OCI-LY3 (cell line): ENCODE results near the gene ENDOD1.

Experiments
- H2AFZ ChIP-seq: fragments of 200-600, 300-600 bp; shearing (Covaris generic); 2 replicates; pipeline ENCODE4 v1.6.0; 2014; ENCODE audit warnings: antibody characterized with exemption, low read depth, low read length
- H3K27ac ChIP-seq: fragments of 200-600, 300-600 bp; sonication (generic); 2 replicates; pipeline ENCODE4 v1.5.1; 2014; ENCODE audit warnings: mild to moderate bottlenecking, low read length, moderate library complexity, mixed read lengths
- H3K27me3 ChIP-seq: fragments of 200-600, 300-600 bp; sonication (generic); 2 replicates; pipeline ENCODE4 v1.6.1; 2014; ENCODE audit warnings: low read depth, low read length, mixed read lengths
- H3K36me3 ChIP-seq: fragments of 200-600, 300-600 bp; sonication (generic); replicated peaks from 2 replicates; pipeline ENCODE3; 2014; ENCODE audit warnings: low read depth, low read length, mixed read lengths
- H3K4me1 ChIP-seq: fragments of 300-600, 200-600 bp; sonication (generic); 2 replicates; pipeline ENCODE4 v1.6.1; 2014; ENCODE audit warnings: low read length, mixed read lengths
- H3K4me2 ChIP-seq: fragments of 200-600, 300-600 bp; sonication (generic); 2 replicates; pipeline ENCODE4 v1.6.1; 2014; ENCODE audit warnings: low read length, mixed read lengths
- H3K4me3 ChIP-seq: fragments of 300-600, 200-600 bp; sonication (generic); 2 replicates; pipeline ENCODE4 v1.5.1; 2014; ENCODE audit warnings: antibody characterized with exemption, mild to moderate bottlenecking, low read length, moderate library complexity
- H3K79me2 ChIP-seq: fragments of 300-600, 200-600 bp; shearing (Covaris generic); 2 replicates; pipeline ENCODE4 v1.6.1; 2014; ENCODE audit warnings: mild to moderate bottlenecking, low read length, mixed read lengths
- H3K9ac ChIP-seq: fragments of 300-600, 200-600 bp; shearing (Covaris generic); 2 replicates; pipeline ENCODE4 v1.6.0; 2014; ENCODE audit warnings: mild to moderate bottlenecking, low read length, moderate library complexity
- H3K9me3 ChIP-seq: fragments of 200-600, 300-600 bp; shearing (Covaris generic); 2 replicates; pipeline ENCODE4 v1.6.1; 2014; ENCODE audit warnings: low read length, mixed read lengths; ENCODE audit not compliant: insufficient read depth
- H4K20me1 ChIP-seq: fragments of 200-600, 300-600 bp; sonication (generic); 2 replicates; pipeline ENCODE4 v1.6.1; 2016; ENCODE audit warnings: low read length, mixed read lengths; ENCODE audit not compliant: insufficient read depth
- CTCF ChIP-seq: fragments of 200-600, 300-600 bp; sonication (generic); IDR thresholded peaks from 2 replicates; pipeline ENCODE4 v1.5.1; 2014; ENCODE audit warnings: antibody characterized with exemption, low read length, low read depth
- EZH2phosphoT487 ChIP-seq: fragments of 200-600 bp; shearing (Covaris generic); IDR thresholded peaks from 2 replicates; pipeline ENCODE4 v1.6.1; 2018; ENCODE audit warnings: antibody characterized with exemption, mixed run types, low read depth

The ENDOD1 gene

GRCh38 chr11:95091663-95092180 is 2.1 kb downstream of the ENDOD1 start:
- H3K9ac ChIP-seq: no peak overlapping the region
- H3K27ac ChIP-seq: no peak overlapping the region
- TF ChIP-seq CTCF (no peak), EZH2phosphoT487 (no peak)
- peaks cover 15% of the 10 kb centered on the region for H3K27me3 ChIP-seq
- H3K4me1 ChIP-seq: peaks cover 50% of the 10 kb centered on the region
- H3K79me2 ChIP-seq: no peaks in the 10 kb centered on the region
- no peak overlapping the region for H2AFZ ChIP-seq
- H3K36me3 ChIP-seq: no peaks in the 10 kb centered on the region
- no peaks in the 10 kb centered on the region for H4K20me1 ChIP-seq
- H3K9me3 ChIP-seq: no peaks in the 10 kb centered on the region
- no peak overlapping the region for H3K4me3 ChIP-seq
- no peak overlapping the region for H3K4me2 ChIP-seq

DNA sequence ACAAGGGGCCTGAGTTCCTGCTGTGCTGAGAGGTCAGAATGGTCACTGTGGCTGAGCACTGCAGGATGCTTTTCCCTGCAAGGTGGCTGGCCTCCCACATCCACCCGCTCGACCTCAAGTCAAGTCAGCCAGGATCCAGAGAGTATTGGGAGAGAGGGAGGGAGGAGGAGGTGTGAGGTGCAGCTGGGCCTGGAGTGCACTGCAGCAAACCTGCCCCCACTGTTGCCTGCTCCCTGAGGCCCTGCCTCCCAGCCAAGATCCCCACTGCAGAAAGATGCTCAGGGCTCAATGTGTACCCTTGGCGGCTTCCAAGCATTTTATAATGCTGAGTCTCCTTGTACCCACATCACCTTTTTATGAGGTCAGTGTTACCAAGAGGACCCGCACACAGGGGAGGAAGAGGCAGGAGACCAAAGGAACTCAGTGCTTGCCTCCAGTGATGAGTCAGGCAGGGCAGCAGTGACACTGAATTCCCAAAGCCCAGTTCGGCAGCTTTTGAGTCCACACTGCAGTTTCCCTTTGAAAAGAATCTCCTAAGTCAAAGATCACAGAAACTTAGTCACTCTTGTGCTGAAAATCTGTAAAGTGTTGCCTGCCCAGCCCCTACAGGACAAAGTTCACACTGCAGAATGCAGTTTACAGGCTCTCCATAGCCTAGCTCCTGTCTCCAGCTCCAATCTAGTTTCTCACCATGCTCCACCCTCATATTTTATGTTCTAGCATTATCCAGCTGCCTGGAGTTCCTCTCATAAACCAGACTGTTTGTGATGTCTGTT is 3.1 kb downstream of the ENDOD1 start:
- TF ChIP-seq EZH2phosphoT487 (no peak), CTCF (peak; percentile 37)
- Histone ChIP-seq H3K79me2 (no peaks in the 10 kb centered on the region), H3K4me2 (peak overlapping the region; percentile 57), H3K27me3 (peaks cover 17% of the 10 kb centered on the region), H4K20me1 (no peaks in the 10 kb centered on the region), H3K27ac (no peak overlapping the region), H3K9ac (peak overlapping the region; percentile 2; the same call in 1 of the 2 replicates), H3K36me3 (no peaks in the 10 kb centered on the region), H3K9me3 (no peaks in the 10 kb centered on the region), H3K4me3 (peak overlapping the region; percentile 20; the same call in 1 of the 2 replicates), H2AFZ (no peak overlapping the region), H3K4me1 (peaks cover 59% of the 10 kb centered on the region)

- Histone ChIP-seq H3K27ac (no peak overlapping the region), H3K9ac (peak overlapping the region; percentile 2; the same call in 1 of the 2 replicates), H2AFZ (no peak overlapping the region)
Observed at GRCh38 chr11:95093548-95093947, 3.9 kb downstream of the ENDOD1 start.

More at GRCh38 chr11:95093548-95093947, 3.9 kb downstream of the ENDOD1 start:
- peak overlapping the region; percentile 57 for H3K4me2 ChIP-seq
- H3K9me3 ChIP-seq: no peaks in the 10 kb centered on the region
- TF ChIP-seq CTCF: no peak
- no peak for TF ChIP-seq EZH2phosphoT487
- H3K27me3 ChIP-seq: peaks cover 17% of the 10 kb centered on the region
- H3K79me2 ChIP-seq: no peaks in the 10 kb centered on the region
- H3K36me3 ChIP-seq: no peaks in the 10 kb centered on the region
- peaks cover 59% of the 10 kb centered on the region for H3K4me1 ChIP-seq
- H3K4me3 ChIP-seq: peak overlapping the region; percentile 20
- H4K20me1 ChIP-seq: no peaks in the 10 kb centered on the region
